GM23248 (cell line): ENCODE results near the gene C16orf78.

Experiments used
- EZH2 ChIP-seq: fragments of 200-600 bp; sonication (generic); IDR thresholded peaks from 2 replicates; pipeline ENCODE4 v1.6.1; 2018; ENCODE audit warnings: antibody characterized with exemption, mild to moderate bottlenecking; ENCODE audit not compliant: insufficient read depth, poor library complexity, severe bottlenecking
- EZH2phosphoT487 ChIP-seq: fragments of 200-600 bp; sonication (generic); IDR thresholded peaks from 2 replicates; pipeline ENCODE4 v1.6.1; 2018; ENCODE audit warnings: antibody characterized with exemption, moderate library complexity, mild to moderate bottlenecking, low read depth; ENCODE audit not compliant: insufficient read depth

DNA sequence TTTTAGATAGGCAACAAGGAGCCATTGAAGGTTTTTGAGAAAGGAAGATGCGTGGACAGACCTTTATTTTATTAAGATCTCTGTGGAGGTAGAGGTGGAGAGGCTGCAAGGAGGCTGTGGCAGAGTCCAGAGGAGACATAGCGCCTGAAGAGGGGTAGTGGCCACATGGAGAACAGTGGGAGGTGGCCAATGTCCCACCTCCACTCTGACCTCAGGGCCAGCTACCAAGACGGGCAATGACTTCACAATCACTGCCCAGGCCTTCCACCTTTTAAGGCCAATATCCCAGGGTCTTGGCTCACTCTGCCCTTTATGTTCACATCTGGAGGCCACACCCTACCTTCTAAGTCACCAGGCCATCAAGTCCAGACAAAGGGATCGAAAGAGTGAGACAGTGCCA is at the start of gene C16orf78:
- no peak for TF ChIP-seq EZH2
- no peak for TF ChIP-seq EZH2phosphoT487
